Ovary (tissue), 3 donors: ENCODE data around the gene LMOD3.

Source experiments
- POLR2A ChIP-seq: fragments of 450-650 bp; IDR thresholded peaks from one replicate; pipeline ENCODE4 v1.6.1; 2017; ENCODE audit warnings: antibody characterized with exemption, mild to moderate bottlenecking, moderate library complexity
- TF ChIP-seq, protein P1 (sequence below), 3 donors: fragments of 450-650 bp in 2 of 3; fragments of 200-600 bp in 1 of 3; IDR thresholded peaks; one replicate each; pipeline versions ENCODE4 v1.5.1 to v1.8.0; 2016 to 2022; ENCODE audit warnings: antibody characterized with exemption in 3 of 3, mild to moderate bottlenecking in 1 of 3
- donor health status: DM: no; HTN: no; CAD: no.

DNA sequence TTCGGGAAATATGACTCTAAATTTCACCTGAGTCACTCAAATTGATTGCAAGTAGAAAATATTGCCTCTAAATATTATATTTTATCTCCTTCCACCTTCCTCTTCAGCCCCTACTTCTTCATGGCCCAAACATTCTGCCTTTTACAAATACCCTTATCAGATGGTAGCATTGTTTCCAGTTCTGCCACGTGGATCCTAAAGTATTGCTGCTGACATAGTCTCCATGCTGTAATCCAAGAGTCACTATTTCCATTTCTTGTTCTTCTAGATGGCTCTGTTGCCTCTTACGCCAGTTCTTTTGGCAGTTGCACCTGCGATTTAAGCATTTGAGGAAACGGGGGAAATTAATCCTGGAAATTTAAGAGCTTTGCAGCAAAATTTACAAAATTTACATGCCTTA is 13.6 kb downstream of the LMOD3 start:
- TF ChIP-seq, protein P1, sequence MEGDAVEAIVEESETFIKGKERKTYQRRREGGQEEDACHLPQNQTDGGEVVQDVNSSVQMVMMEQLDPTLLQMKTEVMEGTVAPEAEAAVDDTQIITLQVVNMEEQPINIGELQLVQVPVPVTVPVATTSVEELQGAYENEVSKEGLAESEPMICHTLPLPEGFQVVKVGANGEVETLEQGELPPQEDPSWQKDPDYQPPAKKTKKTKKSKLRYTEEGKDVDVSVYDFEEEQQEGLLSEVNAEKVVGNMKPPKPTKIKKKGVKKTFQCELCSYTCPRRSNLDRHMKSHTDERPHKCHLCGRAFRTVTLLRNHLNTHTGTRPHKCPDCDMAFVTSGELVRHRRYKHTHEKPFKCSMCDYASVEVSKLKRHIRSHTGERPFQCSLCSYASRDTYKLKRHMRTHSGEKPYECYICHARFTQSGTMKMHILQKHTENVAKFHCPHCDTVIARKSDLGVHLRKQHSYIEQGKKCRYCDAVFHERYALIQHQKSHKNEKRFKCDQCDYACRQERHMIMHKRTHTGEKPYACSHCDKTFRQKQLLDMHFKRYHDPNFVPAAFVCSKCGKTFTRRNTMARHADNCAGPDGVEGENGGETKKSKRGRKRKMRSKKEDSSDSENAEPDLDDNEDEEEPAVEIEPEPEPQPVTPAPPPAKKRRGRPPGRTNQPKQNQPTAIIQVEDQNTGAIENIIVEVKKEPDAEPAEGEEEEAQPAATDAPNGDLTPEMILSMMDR (IDR thresholded peaks at IDR 0.05): no peak
- TF ChIP-seq POLR2A: no peak
